ENCODE data around the gene PPARD. TPM values are rescaled to one million over a fixed set of nuclear protein-coding genes. Genes with fewer than 3 reads are reported as not detected.
A peak's percentile ranks its signal among the peaks of the same experiment; 100 is the strongest.

Gene PPARD
- total RNA-seq, 2 experiments from 2014 or later, result 16.5 to 19.2 TPM

DNA sequence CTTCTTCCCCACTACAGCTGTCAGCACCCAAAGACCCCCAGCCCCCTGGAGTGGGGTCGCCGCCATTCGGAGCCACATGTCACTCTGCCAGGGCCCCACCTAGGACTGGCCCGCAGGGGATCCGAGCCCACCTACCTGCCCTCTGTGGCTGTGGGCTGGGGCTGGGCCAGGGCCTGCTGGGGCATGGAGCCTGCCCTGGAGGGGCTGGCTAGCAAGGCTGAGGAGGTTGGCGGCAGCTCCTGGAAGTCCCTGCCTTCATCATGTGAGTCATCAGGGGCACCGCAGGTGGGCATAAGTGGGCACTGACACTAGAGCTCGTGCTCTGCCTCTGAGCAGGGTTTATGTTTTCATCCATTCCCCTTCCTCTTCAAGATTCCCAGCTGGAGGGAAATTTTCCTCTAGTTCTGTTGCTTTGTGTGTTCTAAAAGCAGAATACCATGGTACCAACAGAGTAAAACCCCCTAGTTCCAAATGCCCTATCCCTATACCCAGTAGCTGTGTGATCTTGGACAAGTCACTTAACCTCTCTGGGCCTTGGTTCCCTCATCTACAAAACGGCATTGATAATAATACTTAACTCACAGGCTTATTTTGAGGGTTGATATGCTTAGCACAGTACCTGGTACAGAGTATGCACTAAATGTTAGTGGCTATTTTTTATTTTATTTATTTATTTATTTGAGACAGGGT is 101.1 kb downstream of the PPARD start:
- Mint-ChIP-seq H3K4me1 (peaks cover 4% of the 10 kb centered on the region), H3K4me3 (no peak overlapping the region), H3K27ac (no peak overlapping the region), H3K27me3 (no peaks in the 10 kb centered on the region), H3K36me3 (ENCODE audit: low read depth) (no peaks in the 10 kb centered on the region), H3K9me3 (ENCODE audit: low read depth) (no peaks in the 10 kb centered on the region)
- ChIA-PET POLR2A (interaction anchor here (1.0 kb wide), 1 partner anchor 99 kb away, joined by 3 read pairs; no protein-coding TSS in a partner anchor), CTCF (interaction anchor here (0.6 to 1.2 kb wide), 4 partner anchors 11 to 1289 kb away, joined by 3 to 6 read pairs (median 4); no protein-coding TSS in a partner anchor)
- DNase-seq, result no peak
- ATAC-seq, result no peak
- intact Hi-C loops (cut with DNase I, micrococcal nuclease), result no loop called here

DNA sequence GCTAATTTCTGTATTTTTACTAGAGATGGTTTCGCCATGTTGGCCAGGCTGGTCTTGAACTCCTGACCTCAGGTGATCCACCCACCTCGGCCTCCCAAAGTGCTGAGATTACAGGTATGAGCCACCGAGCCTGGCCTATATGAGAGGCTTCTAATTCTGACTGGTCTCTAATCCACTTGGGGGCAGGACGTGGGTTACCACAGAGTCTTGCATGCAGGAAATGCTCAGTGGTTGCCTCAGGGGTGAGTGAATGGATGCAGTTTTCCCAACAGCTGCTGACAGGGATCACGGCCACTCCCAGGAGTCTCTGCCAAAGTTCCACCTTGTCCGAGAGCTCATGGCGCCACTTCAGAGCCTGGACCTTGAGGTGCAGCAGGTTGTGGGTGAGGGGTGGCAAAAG is 103.3 kb downstream of the PPARD start:
- Mint-ChIP-seq H3K4me1 (peaks cover 8% of the 10 kb centered on the region), H3K27me3 (no peaks in the 10 kb centered on the region), H3K27ac (no peak overlapping the region), H3K36me3 (ENCODE audit: low read depth) (no peaks in the 10 kb centered on the region), H3K9me3 (ENCODE audit: low read depth) (no peaks in the 10 kb centered on the region), H3K4me3 (no peak overlapping the region)
- no peak for ATAC-seq
- ChIA-PET POLR2A (no interaction called here), CTCF (interaction anchor here (8.4 kb wide), 1 partner anchor 100 kb away, joined by 181 read pairs; the partner anchor contains the start of gene PPARD)
- intact Hi-C loops (cut with DNase I, micrococcal nuclease), result no loop called here
- DNase-seq, result peak; percentile 50

GRCh38 chr6:35448191-35448590 is 105.8 kb downstream of the PPARD start:
- ATAC-seq, result no peak
- Mint-ChIP-seq H3K4me3 (no peak overlapping the region), H3K36me3 (ENCODE audit: low read depth) (no peaks in the 10 kb centered on the region), H3K27me3 (no peaks in the 10 kb centered on the region), H3K4me1 (peaks cover 22% of the 10 kb centered on the region), H3K9me3 (ENCODE audit: low read depth) (no peaks in the 10 kb centered on the region), H3K27ac (no peak overlapping the region)
- CTCF ChIA-PET, result interaction anchor here (0.5 to 8.4 kb wide), 12 partner anchors 11 to 288 kb away, joined by 3 to 181 read pairs (median 5); partner anchors contain the start of genes PPARD and RPL10A
- POLR2A ChIA-PET, result no interaction called here
- DNase-seq, result no peak
- intact Hi-C loops (cut with DNase I, micrococcal nuclease), result no loop called here

DNA sequence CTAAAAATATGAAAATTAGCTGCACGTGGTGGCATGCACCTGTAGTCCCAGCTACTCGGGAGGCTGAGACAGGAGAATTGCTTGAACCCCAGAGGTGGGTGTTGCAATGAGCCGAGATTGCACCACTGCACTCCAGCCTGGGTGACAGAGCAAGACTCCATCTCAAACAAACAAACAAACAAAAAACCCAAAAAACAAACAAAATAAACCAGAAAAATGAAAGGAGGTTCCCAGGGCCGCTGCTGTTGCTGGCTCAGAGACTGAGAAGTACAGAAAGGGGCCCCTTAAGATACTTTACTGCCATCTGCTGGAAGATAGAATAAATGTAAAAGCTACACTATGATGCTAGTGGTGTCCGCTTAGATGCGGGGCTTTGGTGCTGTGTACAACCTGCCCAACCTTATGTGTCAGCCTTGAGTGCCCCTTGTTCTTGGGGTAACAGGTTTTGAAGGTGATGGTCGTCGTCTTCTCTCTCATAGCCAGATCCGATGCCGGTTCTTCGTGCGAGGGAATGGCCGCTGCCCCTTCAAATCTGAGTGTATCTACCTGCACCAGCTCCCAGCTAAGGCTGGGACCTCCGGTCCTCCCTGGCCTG is 107.0 kb downstream of the PPARD start:
- ChIA-PET CTCF (interaction anchor here (0.5 to 8.4 kb wide), 34 partner anchors 12 to 919 kb away, joined by 3 to 181 read pairs (median 4); partner anchors contain the start of genes DEF6, PPARD and RPL10A), POLR2A (interaction anchor here (0.8 to 1.3 kb wide), 4 partner anchors 105 to 151 kb away, joined by 3 to 6 read pairs (median 3); partner anchors contain the start of gene PPARD)
- Mint-ChIP-seq H3K27me3 (no peaks in the 10 kb centered on the region), H3K27ac (no peak overlapping the region), H3K4me1 (peaks cover 31% of the 10 kb centered on the region), H3K9me3 (ENCODE audit: low read depth) (no peaks in the 10 kb centered on the region), H3K4me3 (no peak overlapping the region), H3K36me3 (ENCODE audit: low read depth) (no peaks in the 10 kb centered on the region)
- peak; percentile 68 for ATAC-seq
- intact Hi-C loops (cut with DNase I, micrococcal nuclease), result loop anchor here (1.0 kb wide), 2 partner anchors 107 to 152 kb away; partner anchors contain the start of genes DEF6 (in 2 of the 2) and PPARD (in 2 of the 2)
- peak; percentile 57 for DNase-seq

DNA sequence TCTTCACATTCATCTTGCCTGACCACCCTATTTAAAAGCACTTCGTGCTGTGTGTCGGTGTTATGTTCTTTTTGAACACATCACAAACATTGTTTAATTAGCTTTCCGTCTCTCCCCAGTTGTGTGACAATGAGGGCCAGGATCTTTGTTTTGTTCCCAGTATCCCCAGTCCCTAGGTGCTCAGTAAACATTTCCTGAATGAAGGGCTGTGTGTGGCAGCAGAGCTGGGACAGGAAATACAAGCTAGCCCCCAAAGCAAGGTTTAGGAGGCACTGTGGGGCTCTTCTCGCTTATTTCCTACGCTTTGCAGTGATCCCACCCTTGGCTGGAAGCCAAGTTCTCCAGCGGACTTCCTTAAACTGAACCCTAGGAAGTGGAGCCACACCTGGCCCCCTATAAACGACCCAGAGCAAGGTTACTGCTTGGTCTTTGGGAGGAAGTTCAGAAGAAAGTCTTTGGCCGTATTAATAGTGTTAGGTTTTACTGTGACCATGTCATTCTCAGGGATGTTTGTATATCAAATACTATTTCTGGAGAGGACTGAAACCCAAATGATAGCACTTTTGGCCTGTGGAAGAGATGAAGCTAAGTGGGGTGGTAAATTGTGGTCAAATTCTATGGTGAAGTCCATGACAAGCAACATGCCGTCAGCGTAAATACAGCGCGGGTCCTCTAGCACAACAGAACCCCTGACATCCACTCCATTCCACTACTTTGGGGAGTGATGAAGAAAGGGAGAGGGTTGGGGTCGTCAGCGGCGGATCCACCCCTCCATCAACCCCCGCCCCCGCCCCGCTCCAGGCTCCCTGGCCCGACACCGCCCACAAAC is 109.2 kb downstream of the PPARD start:
- ATAC-seq, result no peak
- no peaks in the 10 kb centered on the region for H3K27me3 Mint-ChIP-seq
- no peak for DNase-seq
- H3K9me3 Mint-ChIP-seq (ENCODE audit: low read depth), result no peaks in the 10 kb centered on the region
- H3K4me3 Mint-ChIP-seq, result peak overlapping the region; percentile 82
- no peak overlapping the region for H3K27ac Mint-ChIP-seq
- intact Hi-C loops (cut with DNase I, micrococcal nuclease), result loop anchor here (1.0 to 5.0 kb wide), 7 partner anchors 17 to 563 kb away; partner anchors contain the start of genes RPL10A (in 2 of the 2), ANKS1A (in 1 of the 2), TAF11 (in 1 of the 2) and TEAD3 (in 1 of the 2)
- ChIA-PET POLR2A (interaction anchor here (0.9 to 1.4 kb wide), 3 partner anchors 12 to 106 kb away, joined by 3 to 7 read pairs (median 3); partner anchors contain the start of gene RPL10A), CTCF (interaction anchor here (0.6 to 8.4 kb wide), 11 partner anchors 15 to 288 kb away, joined by 3 to 181 read pairs (median 3); partner anchors contain the start of genes DEF6, PPARD and RPL10A)
- H3K36me3 Mint-ChIP-seq (ENCODE audit: low read depth), result peaks cover 10% of the 10 kb centered on the region
- H3K4me1 Mint-ChIP-seq, result peaks cover 30% of the 10 kb centered on the region

DNA sequence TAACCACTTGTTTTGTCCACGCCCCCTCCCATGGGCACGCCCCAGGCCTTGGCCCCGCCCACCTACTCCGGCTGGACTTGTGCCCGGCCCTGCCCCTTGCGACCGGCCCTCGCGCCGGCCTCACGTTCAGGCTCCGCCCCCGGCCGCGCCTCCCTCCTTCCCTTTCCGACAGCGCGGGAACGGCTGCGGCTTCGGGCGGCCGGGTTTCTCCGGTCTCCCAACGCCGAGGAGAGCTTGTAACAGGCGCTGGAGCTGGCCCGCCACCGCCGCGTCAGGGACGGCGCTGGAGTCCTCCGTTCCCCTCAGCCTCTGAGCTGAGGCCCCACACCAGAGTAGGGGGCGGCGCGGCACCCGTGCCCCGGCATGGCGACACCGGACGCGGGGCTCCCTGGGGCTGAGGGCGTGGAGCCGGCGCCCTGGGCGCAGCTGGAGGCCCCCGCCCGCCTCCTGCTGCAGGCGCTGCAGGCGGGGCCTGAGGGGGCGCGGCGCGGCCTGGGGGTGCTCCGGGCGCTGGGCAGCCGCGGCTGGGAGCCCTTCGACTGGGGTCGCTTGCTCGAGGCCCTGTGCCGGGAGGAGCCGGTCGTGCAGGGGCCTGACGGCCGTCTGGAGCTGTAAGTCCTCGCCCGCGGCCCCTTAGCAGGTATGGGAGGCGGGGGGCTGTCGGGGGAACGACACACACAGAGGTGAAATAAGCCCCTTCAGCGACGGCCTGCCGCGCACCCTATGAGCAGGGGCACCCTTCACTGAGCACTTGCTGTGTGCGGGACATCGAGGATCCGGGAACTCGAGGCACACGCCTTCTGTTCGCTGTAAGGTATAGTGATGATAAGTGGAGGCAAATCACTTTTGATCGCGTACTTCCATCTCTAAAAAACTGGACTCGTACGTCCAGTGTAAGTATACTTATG is 110.1 kb downstream of the PPARD start, which contains the start of gene FANCE:
Gene FANCE, plus strand, starts transcription at position 156 of the 908 bp plus-strand sequence. Its CDS starts 208 bp downstream, at position 364.
- Mint-ChIP-seq H3K4me3 (peak within 1 kb of the TSS; percentile 82), H3K4me1 (peaks cover 30% of the 10 kb centered on the region), H3K27ac (peak within 1 kb of the TSS; percentile 47), H3K9me3 (ENCODE audit: low read depth) (no peaks in the 10 kb centered on the region), H3K27me3 (no peaks in the 10 kb centered on the region), H3K36me3 (ENCODE audit: low read depth) (peaks cover 11% of the 10 kb centered on the region)
- peak; percentile 95 for DNase-seq
- POLR2A ChIA-PET, result interaction anchor here (0.9 to 1.4 kb wide), 2 partner anchors 11 to 15 kb away, joined by 3 to 7 read pairs; partner anchors contain the start of gene RPL10A
- CTCF ChIA-PET, result interaction anchor here (0.6 to 8.4 kb wide), 9 partner anchors 14 to 976 kb away, joined by 3 to 181 read pairs (median 3); partner anchors contain the start of genes PPARD and RPL10A
- peak; percentile 89 for ATAC-seq
- intact Hi-C loops (cut with DNase I, micrococcal nuclease), result loop anchor here (1.0 to 5.0 kb wide), 7 partner anchors 16 to 564 kb away; partner anchors contain the start of genes RPL10A (in 2 of the 2), ANKS1A (in 1 of the 2), TAF11 (in 1 of the 2) and TEAD3 (in 1 of the 2)

DNA sequence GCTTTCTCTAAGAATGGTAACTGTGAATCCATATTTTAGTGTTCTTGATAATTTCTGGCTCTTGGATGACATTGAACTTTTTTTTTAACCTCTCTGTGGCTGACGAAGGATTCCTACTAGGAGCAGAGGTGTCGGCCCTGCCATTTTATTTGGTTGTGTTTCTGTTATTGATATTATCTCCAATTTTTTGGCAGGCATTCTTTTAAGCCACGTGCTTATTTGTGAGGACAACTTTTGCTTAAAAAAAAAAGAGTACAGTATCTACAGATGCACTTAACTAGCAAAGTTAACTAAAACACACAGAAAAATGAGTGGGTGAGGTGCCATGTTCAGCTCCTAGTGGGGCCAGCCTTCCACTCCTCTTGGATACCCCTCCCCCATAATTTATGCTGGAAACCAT is 110.9 kb downstream of the PPARD start:
- Mint-ChIP-seq H3K4me3 (peak overlapping the region; percentile 82), H3K27ac (no peak overlapping the region), H3K4me1 (peaks cover 30% of the 10 kb centered on the region), H3K36me3 (ENCODE audit: low read depth) (peaks cover 18% of the 10 kb centered on the region), H3K9me3 (ENCODE audit: low read depth) (no peaks in the 10 kb centered on the region), H3K27me3 (no peaks in the 10 kb centered on the region)
- no peak for DNase-seq
- CTCF ChIA-PET, result interaction anchor here (0.9 to 8.4 kb wide), 5 partner anchors 13 to 155 kb away, joined by 3 to 181 read pairs (median 8); partner anchors contain the start of genes DEF6, PPARD and RPL10A
- intact Hi-C loops (cut with DNase I, micrococcal nuclease), result loop anchor here in 1 of 2 experiments (2.0 to 5.0 kb wide), 2 partner anchors 279 to 564 kb away; partner anchors contain the start of genes ANKS1A and TAF11
- ATAC-seq, result no peak
- POLR2A ChIA-PET, result interaction anchor here (1.4 kb wide), 1 partner anchor 15 kb away, joined by 7 read pairs; the partner anchor contains the start of gene RPL10A

GRCh38 chr6:35454391-35455110 is 112.2 kb downstream of the PPARD start:
- Mint-ChIP-seq H3K4me1 (peaks cover 27% of the 10 kb centered on the region), H3K27ac (no peak overlapping the region), H3K27me3 (no peaks in the 10 kb centered on the region), H3K9me3 (ENCODE audit: low read depth) (no peaks in the 10 kb centered on the region), H3K36me3 (ENCODE audit: low read depth) (peaks cover 25% of the 10 kb centered on the region), H3K4me3 (peak overlapping the region; percentile 82)
- ATAC-seq (no peak), DNase-seq (no peak)
- POLR2A ChIA-PET, result interaction anchor here (0.8 kb wide), 1 partner anchor 107 kb away, joined by 5 read pairs; no protein-coding TSS in a partner anchor
- intact Hi-C loops (cut with DNase I, micrococcal nuclease), result loop anchor here in 1 of 2 experiments (5.0 kb wide), 1 partner anchor 278 kb away; no protein-coding TSS in a partner anchor
- CTCF ChIA-PET, result interaction anchor here (0.6 to 4.7 kb wide), 3 partner anchors 12 to 157 kb away, joined by 3 to 23 read pairs (median 8); partner anchors contain the start of genes DEF6 and RPL10A

DNA sequence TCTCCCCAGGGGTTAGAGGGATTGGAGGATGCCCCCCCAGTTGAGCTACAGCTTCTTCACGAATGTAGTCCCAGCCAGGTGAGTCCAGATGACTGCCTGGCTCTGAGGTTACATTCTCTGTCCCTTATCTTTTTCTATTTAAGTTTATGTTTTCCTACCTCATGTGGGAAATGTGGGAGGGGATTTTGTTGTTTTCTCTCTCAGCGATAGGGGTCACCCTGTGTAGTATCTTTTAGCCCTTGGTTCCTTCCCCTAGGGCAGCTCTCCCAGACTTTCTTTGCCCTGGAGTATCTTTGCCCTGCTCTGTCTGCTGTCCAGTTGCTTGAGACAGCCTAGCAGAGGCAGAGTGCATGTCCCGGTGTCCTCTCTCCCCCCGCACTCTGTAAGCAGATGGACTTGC is 115.5 kb downstream of the PPARD start:
- Mint-ChIP-seq H3K27ac (no peak overlapping the region), H3K9me3 (ENCODE audit: low read depth) (no peaks in the 10 kb centered on the region), H3K4me3 (no peak overlapping the region), H3K4me1 (peaks cover 16% of the 10 kb centered on the region), H3K36me3 (ENCODE audit: low read depth) (peaks cover 46% of the 10 kb centered on the region), H3K27me3 (no peaks in the 10 kb centered on the region)
- intact Hi-C loops (cut with DNase I, micrococcal nuclease), result no loop called here
- ChIA-PET CTCF (interaction anchor here (1.0 to 4.7 kb wide), 2 partner anchors 9 to 93 kb away, joined by 3 to 23 read pairs; partner anchors contain the start of gene RPL10A), POLR2A (interaction anchor here (1.0 kb wide), 1 partner anchor 8 kb away, joined by 3 read pairs; no protein-coding TSS in a partner anchor)
- no peak for DNase-seq
- ATAC-seq, result no peak

Measured in activated CD4-positive, alpha-beta T cell treated with anti-CD3 and anti-CD28 coated beads for 36 hours (primary cell).